Measurements from ENCODE around the gene UBE2Q1. TPM values are rescaled to one million over a fixed set of nuclear protein-coding genes. Genes with fewer than 3 reads are reported as not detected.

UBE2Q1 gene
- total and polyA plus RNA-seq, 2 experiments from 2014 or later: 15.5 to 33.0 TPM

- Histone ChIP-seq H3K4me2 (no peak overlapping the region), H3K79me2 (replicated peaks; ENCODE audit: insufficient read depth) (peaks cover 10% of the 10 kb centered on the region), H3K27ac (ENCODE audit: low read depth) (no peak overlapping the region), H3F3A (replicated peaks; ENCODE audit: low read depth) (0 out of 2 replicates have a peak, but pooled peaks cover 11% of the 10 kb centered on the region), H3K4me1 (ENCODE audit: insufficient read depth) (peaks cover 4% of the 10 kb centered on the region; the same call in 1 of the 2 replicates), H3K9me2 (ENCODE audit: insufficient read depth) (no peaks in the 10 kb centered on the region), H3K36me3 (ENCODE audit: insufficient read depth) (peaks cover 58% of the 10 kb centered on the region), H2AFZ (no peak overlapping the region), H4K20me1 (replicated peaks; ENCODE audit: insufficient read depth) (peaks cover 42% of the 10 kb centered on the region), H3K27me3 (ENCODE audit: insufficient read depth) (no peaks in the 10 kb centered on the region), H3K4me3 (no peak overlapping the region)
- DNase-seq (ENCODE audit: low spot score) (no peak), ATAC-seq (no peak)
- peaks cover 75% of the 10 kb centered on the region for H3K36me3 Mint-ChIP-seq (ENCODE audit: low read depth)
- H3K27ac Mint-ChIP-seq: no peak overlapping the region
- H3K27me3 Mint-ChIP-seq (ENCODE audit: insufficient read depth, low read depth, poor library complexity): no peaks in the 10 kb centered on the region
- H3K9me3 Mint-ChIP-seq: no peaks in the 10 kb centered on the region
- peaks cover 10% of the 10 kb centered on the region; the same call in 2 of the 3 replicates for H3K4me1 Mint-ChIP-seq
- H3K4me3 Mint-ChIP-seq: no peak overlapping the region
- TF ChIP-seq NANOG (IDR thresholded peaks at IDR 0.05; ENCODE audit: borderline replicate concordance) (no peak), POLR2AphosphoS5 (IDR thresholded peaks at IDR 0.05; ENCODE audit: low read depth) (no peak), ETS1 (IDR thresholded peaks at IDR 0.05) (no peak), EZH2phosphoT487 (IDR thresholded peaks at IDR 0.05; ENCODE audit: unreplicated experiment) (no peak), STAT1 (IDR thresholded peaks at IDR 0.05; ENCODE audit: unreplicated experiment) (no peak), JUNB (IDR thresholded peaks at IDR 0.05; ENCODE audit: unreplicated experiment) (no peak), CTCF (conservative IDR thresholded peaks at IDR 0.05; ENCODE audit: low read depth in 2 of 2) (no peak), ZNF462 (CRISPR knock-in tag; IDR thresholded peaks at IDR 0.05) (no peak)
These were observed 7.0 kb downstream of the UBE2Q1 start for GRCh38 chr1:154551474-154551873.

All from GM23338 (cell line).